OCI-M1 (cell line): Measurements from ENCODE around the gene BBS10.
"Not testable (repeated sequence)": the region's sequence is repeated elsewhere in the genome, so short reads cannot be mapped to it uniquely, and the experiment has no call there.

Source experiments
- DNase-seq: peaks from one replicate; lab custom pipeline; 2025; lab: John Stamatoyannopoulos, UW

The BBS10 gene

DNA sequence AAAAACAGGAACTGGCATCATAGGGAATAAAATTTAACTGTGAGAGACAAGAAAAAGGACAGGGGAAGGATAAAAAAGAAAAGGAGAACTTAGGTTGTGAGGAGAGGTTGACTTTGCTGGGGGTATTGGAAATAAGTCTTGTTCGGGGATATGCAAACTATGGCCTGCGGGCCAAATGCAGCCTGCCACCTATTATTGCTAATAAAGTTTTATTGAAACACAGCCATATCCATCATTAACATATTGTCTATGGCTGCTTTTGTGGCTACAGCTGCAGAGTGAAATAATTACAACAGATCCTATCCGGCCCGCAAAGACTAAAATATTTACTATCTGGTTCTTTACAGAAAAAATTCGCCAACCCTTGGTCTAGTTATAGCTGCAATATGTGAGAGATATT is 18.6 kb downstream of the BBS10 start:
- DNase-seq, result no peak

DNA sequence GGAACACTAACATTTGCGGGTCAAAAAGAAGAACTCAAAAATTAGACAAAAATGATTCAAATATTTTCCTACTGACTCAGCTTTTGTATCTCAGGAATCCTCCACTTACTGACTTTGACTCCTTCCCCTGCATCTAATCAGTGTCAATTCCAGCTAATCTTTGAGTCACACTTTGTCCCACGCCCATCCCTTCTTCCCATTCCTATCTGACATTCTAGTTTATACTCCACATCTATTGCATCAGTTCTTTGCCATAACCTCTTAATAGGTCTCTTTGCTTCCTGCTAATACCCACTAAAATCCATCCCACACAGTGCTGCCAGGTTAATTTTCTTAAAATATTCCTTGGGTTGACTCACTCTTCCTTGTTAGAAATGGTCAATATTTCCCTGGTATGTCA is 19.1 kb downstream of the BBS10 start:
- DNase-seq, result peak; percentile 9

DNA sequence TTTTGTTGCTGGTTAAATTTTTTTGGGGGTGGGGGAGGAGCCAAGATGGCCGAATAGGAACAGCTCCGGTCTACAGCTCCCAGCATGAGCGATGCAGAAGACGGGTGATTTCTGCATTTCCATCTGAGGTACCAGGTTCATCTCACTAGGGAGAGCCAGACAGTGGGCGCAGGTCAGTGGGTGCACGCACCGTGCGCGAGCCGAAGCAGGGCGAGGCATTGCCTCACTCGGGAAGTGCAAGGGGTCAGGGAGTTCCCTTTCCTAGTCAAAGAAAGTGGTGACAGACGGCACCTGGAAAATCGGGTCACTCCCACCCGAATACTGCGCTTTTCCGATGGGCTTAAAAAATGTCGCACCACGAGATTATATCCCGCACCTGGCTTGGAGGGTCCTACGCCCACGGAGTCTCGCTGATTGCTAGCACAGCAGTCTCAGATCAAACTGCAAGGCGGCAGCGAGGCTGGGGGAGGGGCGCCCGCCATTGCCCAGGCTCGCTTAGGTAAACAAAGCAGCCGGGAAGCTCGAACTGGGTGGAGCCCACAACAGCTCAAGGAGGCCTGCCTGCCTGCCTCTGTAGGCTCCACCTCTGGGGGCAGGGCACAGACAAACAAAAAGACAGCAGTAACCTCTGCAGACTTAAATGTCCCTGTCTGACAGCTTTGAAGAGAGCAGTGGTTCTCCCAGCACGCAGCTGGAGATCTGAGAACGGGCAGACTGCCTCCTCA is 28.5 kb downstream of the BBS10 start:
- not testable (repeated sequence) for DNase-seq

DNA sequence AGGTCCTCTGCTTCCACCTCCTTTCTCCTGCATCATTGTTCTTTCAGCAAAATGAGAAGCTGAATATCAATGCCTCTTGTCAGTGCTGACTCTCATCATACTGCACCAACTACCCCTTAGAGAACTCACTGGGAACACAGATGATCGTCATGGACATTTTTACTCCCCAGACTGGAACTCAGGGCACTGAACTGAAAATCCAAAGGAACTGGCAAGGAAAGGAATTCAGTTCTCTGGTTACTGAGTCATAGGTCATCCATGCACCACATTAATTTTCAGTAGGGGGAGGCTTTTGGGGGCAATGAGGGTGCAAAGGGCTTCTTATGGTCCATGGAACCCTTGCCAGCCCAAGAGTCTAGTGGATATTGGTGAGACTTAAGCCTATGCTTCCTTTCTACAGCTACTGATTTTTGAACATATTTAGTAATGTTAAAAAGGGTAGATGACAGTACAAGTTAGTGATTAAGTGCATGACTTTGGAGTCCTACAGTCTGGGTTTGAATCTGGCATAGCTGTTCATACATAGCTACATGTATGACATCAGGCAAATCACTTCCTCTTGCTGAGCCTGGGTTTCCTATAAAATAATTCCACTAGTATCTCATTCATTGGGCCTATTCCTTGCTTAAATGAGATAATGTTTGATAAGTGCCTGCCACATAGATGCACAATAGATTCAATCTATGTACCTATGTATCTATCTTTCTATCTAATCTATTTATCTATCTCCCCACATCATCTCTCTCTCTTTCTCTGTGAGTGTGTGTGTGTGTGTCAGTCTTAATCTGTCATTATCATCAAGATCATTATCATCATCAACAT is 29.2 kb downstream of the BBS10 start:
- no peak for DNase-seq

DNA sequence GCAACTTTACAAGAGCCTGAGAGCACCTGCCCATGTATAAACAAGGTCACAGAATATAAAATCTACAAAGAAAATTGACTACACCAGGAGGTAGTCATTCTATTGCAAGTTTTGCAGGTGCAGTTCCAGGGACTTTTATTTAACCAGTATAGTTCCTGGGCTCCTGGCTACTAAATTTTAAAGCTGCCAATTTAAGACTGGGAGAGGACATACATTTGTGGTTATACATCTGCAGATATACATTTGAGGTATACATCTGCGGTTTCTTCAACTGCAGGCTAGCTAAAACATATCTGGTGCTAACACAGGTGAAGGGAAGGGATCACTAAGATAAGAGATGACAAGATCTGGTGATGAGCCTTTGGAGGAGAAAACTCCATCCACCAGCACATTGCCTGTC is 30.2 kb downstream of the BBS10 start:
- no peak for DNase-seq

DNA sequence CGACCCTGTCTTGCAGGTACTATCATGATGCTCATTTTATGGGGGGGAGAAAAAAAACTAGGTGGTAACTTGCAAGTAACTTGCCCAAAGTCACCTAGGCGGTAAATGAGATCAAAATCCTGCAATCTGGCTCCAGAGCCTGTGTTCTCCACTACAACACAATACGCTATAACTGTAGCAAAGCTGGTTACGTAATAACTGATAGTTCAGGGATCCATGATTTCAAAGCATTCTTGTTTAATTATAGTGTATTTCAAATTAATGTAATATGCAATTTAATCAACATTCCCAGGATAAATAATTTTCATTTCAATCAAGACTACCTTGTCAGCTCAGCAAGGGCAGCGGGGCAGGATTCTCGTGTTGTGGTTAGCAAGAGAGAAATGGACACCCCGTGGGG is 31.7 kb downstream of the BBS10 start:
- DNase-seq, result no peak

DNA sequence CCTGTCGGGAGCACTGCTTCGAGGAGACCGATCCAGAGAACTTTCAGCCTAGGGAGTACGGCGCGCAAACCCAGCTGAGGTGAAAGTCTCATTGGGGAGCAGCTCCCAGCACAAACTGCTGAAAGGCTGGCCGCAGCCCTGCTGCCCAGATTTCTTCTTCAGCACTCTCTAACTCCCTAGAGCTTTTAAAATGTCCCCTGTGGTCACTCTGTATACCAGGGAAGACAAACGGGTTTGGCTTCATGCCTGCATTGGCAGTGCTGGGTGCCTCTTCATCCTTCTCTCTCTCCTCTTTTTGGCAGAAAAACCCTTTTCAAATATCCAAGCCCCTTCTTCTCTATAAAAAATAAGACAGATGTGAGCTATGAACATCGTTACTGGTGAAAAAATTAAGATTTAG is 34.9 kb downstream of the BBS10 start:
- DNase-seq, result no peak

DNA sequence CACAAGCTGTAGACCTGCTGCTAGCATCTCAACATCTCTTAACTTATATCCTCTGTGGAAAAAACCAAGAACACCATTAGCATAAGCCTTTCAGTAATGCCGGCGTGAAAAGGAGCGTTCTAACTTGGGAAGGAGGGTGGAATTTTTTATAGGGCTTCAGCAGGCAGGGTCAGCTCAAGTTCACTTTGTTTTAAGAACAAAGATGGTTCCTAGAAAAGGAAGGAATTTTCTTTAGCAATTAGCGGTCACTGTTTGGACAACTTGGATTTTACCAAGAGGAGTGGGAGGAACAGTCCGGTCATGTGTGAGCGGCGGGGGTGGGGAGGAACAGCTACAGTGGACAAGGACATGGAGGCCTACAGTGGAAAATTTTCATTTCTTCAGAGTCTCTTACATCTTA is 35.9 kb downstream of the BBS10 start:
- no peak for DNase-seq

DNA sequence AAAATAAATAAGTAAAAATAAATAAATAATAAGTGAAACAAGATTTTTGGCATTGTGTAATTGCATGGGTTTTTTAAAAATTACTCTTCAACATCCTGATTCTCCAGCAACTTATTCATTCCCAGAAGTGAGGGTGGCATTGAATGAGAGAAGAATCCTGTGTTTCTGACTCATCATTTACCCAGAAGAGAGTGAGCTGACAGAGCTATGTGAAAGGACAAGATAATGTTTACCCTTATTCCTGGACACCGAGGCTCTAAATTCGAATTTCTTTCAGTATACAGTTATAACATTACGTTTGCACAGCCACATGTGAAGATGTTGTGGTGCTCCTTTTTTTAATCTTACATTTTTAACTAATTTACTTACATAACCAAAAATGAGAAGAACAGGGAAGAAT is 36.4 kb downstream of the BBS10 start:
- DNase-seq, result no peak

DNA sequence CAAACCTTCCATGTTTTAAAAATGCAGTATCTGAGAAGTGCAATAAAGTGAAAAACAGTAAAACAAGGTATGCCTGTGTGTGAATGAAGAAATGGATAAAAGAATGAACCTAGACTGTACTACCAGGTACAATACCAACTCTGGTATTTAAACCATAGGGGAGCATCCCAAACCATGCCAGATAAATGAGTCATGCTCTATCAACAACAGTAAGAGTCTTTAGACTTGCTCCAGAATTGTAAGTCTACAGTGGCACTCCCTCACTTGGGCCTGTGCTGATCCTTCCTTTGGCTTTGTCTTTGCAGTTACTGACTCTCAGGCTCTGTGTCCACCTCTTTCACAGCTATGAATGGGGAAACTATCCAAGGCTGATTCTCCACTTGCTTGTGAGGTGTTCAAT is 38.1 kb downstream of the BBS10 start:
- no peak for DNase-seq

DNA sequence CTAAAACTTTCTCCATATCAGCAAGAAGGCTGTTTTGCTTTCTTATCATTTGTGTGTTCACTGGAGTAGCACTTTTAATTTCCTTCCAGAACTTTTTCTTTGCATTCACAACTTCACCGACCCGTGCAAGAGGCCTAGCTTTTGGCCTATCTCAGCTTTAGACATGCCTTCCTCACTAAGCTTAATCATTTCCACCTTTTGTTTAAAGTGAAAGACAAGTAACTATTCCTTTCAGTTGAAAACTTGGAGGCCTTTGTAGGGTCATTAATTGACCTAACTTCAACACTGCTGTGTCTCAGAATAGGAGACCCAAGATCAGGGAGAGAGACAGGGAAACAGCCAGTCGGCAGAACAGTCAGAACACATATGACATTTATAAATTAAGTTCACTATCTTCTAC is 39.3 kb downstream of the BBS10 start:
- no peak for DNase-seq

DNA sequence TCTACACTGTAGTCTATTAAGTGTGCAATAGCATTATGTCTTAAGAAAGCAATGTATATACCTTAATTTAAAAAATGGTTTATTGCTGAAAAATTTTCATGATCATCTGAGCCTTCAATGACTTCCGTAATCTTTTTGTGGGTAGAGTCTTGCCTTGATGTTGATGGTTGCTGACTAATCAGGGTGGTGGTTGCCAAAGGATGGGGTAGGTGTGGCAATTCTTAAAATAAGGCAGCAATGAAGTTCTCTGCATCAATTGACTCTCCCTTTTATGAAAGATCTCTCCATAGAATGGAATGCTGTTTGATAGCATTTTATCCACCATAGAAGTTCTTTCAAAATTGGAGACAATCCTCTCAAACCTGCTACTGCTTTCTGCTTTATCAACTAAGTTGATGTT is 41.1 kb downstream of the BBS10 start:
- no peak for DNase-seq

DNA sequence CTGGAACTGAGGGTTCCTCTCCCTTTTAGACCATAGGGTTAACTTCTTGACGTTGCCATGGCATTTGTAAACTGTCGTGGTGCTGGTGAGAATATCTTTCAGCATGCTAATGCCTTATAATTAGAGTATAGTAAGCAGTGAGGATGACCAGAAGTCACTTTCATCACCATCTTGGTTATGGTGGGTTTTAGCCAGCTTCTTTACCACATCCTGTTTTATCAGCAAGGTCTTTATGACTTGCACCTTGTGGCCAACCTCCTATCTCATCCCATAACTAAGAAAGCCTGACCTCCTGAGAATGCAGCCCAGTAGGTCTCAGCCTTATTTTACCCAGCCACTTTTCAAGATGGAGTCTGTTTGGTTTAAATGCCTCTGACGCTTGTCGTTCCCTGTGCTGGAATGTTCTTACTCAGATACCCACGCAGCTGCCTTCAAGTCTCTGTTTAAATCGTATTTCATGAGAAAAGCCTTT is 44.2 kb downstream of the BBS10 start:
- DNase-seq, result peak; percentile 75

DNA sequence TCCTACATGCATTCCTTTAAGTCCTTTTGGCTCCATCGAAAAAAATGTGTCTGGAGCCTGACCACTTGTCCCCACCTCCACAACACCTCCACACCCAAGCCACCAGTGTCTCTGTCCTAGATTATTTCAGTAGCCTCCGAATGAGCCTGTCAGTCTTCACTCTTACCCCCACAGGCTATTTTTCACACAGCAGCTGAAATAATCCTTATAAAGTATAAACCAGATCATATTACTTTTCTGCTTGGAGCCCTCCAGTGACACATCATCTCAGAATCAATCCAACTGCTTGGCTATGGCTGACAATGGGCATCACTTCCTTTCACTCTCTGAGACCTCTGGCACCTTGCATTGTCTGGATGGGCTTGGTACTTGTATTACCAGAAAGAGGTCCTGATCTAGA is 44.9 kb downstream of the BBS10 start:
- DNase-seq, result no peak

DNA sequence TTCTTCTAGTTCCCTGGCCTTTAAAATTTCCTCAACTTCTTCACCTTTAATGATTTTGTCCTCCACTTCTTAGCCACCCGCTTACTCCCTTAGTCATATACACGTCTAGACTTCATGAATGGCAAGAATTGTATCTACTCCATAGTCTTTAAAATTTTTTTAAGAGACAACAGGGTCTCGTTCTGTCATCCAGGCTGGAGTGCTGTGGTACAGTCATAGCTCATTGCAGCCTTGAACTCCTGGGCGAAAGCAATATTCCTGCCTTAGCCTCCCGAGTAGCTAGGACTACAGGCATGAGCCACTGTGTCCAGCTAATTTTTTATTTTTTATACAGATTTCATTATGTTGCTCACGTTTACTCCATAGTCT is 47.9 kb downstream of the BBS10 start:
- no peak for DNase-seq

DNA sequence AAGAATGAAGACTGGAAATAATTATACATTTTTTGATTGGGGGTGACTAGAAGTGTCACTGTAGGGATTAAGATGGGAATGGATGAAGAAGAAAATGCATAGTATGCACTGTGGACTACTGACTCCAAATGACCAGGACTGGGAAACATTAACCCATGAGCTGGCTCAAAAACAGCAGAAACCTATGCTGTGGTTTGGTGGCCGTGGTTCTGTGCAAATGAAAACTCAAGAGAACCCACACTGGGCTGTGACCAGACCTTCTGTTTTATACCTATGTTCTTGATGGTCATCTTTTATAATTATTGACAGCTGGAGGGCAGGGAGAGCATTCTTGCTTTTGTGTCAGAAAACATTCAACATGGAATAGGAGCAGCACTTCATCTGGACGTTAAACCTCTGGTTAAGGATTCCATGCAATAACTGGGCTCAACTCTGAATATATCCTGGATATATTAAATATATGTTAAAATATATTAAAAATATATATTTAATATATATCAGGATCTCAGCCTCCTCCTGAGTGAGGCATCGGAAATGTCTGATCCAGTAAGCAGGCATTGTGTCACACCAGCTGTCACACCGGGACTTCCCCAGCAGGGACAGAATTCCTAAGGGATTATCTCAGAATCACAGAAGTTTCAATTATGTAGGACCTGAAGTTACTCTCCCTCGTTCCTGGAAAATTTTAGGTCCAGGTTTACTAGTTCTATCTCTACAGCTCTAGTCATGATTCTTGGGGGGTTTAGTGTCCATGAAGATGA is 48.5 kb downstream of the BBS10 start:
- no peak for DNase-seq
